Neuronal stem cell (in vitro differentiated cells): Measurements from ENCODE around the gene PDZRN3.

Source experiments
- DNase-seq: peaks from one replicate; pipeline ENCODE4 v3.0.0-alpha.2; 2013; ENCODE audit warnings: low spot score
- H2AFZ ChIP-seq: one replicate; pipeline ENCODE4 v1.6.1; 2013; ENCODE audit warnings: mild to moderate bottlenecking, low read length, inconsistent platforms
- H2AK5ac ChIP-seq: 2 replicates; pipeline ENCODE4 v1.6.1; 2013; ENCODE audit warnings: low read depth, mild to moderate bottlenecking, inconsistent platforms, low read length, moderate library complexity, mixed read lengths
- H2BK120ac ChIP-seq: 2 replicates; pipeline ENCODE4 v1.6.1; 2013; ENCODE audit warnings: low read depth, mild to moderate bottlenecking, inconsistent platforms, low read length, moderate library complexity, mixed read lengths
- H2BK12ac ChIP-seq: one replicate; pipeline ENCODE4 v1.6.1; 2013; ENCODE audit warnings: low read length, inconsistent platforms
- H2BK15ac ChIP-seq: 2 replicates; pipeline ENCODE4 v1.6.1; 2013; ENCODE audit warnings: mild to moderate bottlenecking, low read length, inconsistent platforms, mixed read lengths
- H2BK5ac ChIP-seq: one replicate; pipeline ENCODE4 v1.6.1; 2013; ENCODE audit warnings: inconsistent platforms, mild to moderate bottlenecking, low read length, moderate library complexity
- H3K14ac ChIP-seq: one replicate; pipeline ENCODE4 v1.6.1; 2013; ENCODE audit warnings: low read length, inconsistent platforms
- H3K18ac ChIP-seq: 2 replicates; pipeline ENCODE4 v1.6.1; 2013; ENCODE audit warnings: low read length, inconsistent platforms
- H3K23ac ChIP-seq: 2 replicates; pipeline ENCODE4 v1.6.1; 2013; ENCODE audit warnings: low read depth, mild to moderate bottlenecking, mixed read lengths, low read length, inconsistent platforms; ENCODE audit not compliant: poor library complexity
- H3K27ac ChIP-seq: replicated peaks from 3 replicates; pipeline ENCODE4 v1.5.1; 2013; ENCODE audit warnings: low read length, inconsistent platforms
- H3K27me3 ChIP-seq, 3 experiments: 2 replicates each; pipeline ENCODE4 v1.6.1; 2013; ENCODE audit warnings: low read length in 3 of 3, mild to moderate bottlenecking in 2 of 3, inconsistent platforms in 1 of 3, low read depth in 1 of 3, mixed read lengths in 1 of 3, moderate library complexity in 1 of 3; ENCODE audit not compliant: control insufficient read depth in 3 of 3, insufficient read depth in 3 of 3
- H3K36me3 ChIP-seq, 2 donors: replicated peaks in 1 of 2; 2 replicates each; pipeline ENCODE4 v1.6.1; 2013; ENCODE audit warnings: low read length in 2 of 2; ENCODE audit not compliant: control insufficient read depth in 2 of 2, insufficient read depth in 2 of 2
- H3K4ac ChIP-seq: 2 replicates; pipeline ENCODE4 v1.6.1; 2013; ENCODE audit warnings: inconsistent platforms, mild to moderate bottlenecking, low read length, moderate library complexity
- H3K4me1 ChIP-seq, 2 donors: 1 replicate in 1 of 2; 2 replicates in 1 of 2; pipeline ENCODE4 v1.6.1; 2013; ENCODE audit warnings: low read length in 2 of 2, low read depth in 1 of 2; ENCODE audit not compliant: control insufficient read depth in 2 of 2, insufficient read depth in 1 of 2
- H3K4me2 ChIP-seq: one replicate; pipeline ENCODE4 v1.6.1; 2013; ENCODE audit warnings: mild to moderate bottlenecking, low read length, inconsistent platforms; ENCODE audit not compliant: insufficient read depth, poor library complexity, severe bottlenecking
- H3K4me3 ChIP-seq, 2 donors: 2 replicates each; pipeline ENCODE4 v1.5.1; 2013; ENCODE audit warnings: low read length in 2 of 2, mild to moderate bottlenecking in 2 of 2, inconsistent platforms in 1 of 2, moderate library complexity in 1 of 2
- H3K79me1 ChIP-seq: one replicate; pipeline ENCODE4 v1.6.1; 2013; ENCODE audit warnings: low read depth, mild to moderate bottlenecking, inconsistent platforms, low read length, moderate library complexity
- H3K9ac ChIP-seq: one replicate; pipeline ENCODE4 v1.6.1; 2013; ENCODE audit warnings: mild to moderate bottlenecking, low read depth, low read length, inconsistent platforms; ENCODE audit not compliant: poor library complexity
- H3K9me3 ChIP-seq, 2 donors: replicated peaks in 1 of 2; 2 replicates each; pipeline versions ENCODE3 to v1.6.1; 2013; ENCODE audit warnings: low read length in 2 of 2, mild to moderate bottlenecking in 2 of 2, inconsistent platforms in 1 of 2, low read depth in 1 of 2, mixed read lengths in 1 of 2, moderate library complexity in 1 of 2; ENCODE audit not compliant: control insufficient read depth in 2 of 2, insufficient read depth in 1 of 2
- H4K8ac ChIP-seq: one replicate; pipeline ENCODE4 v1.6.1; 2013; ENCODE audit warnings: low read depth, mild to moderate bottlenecking, inconsistent platforms, low read length, moderate library complexity
- H4K91ac ChIP-seq: one replicate; pipeline ENCODE4 v1.6.1; 2013; ENCODE audit warnings: low read length, low read depth, mild to moderate bottlenecking, inconsistent platforms; ENCODE audit not compliant: poor library complexity
- WGBS, 2 donors: extraction: QIAGEN DNeasy Blood & Tissue Kit; methylation state at CpG; one replicate each; pipeline ENCODE4 v1.1.7; 2013; ENCODE audit warnings: missing lambda C conversion rate in 2 of 2, mixed read lengths in 1 of 2; ENCODE audit not compliant: insufficient read length in 2 of 2, insufficient replicate concordance in 1 of 2; ENCODE audit errors: extremely low coverage in 2 of 2; 5-methylcytosine and 5-hydroxymethylcytosine counted together

PDZRN3 gene

DNA sequence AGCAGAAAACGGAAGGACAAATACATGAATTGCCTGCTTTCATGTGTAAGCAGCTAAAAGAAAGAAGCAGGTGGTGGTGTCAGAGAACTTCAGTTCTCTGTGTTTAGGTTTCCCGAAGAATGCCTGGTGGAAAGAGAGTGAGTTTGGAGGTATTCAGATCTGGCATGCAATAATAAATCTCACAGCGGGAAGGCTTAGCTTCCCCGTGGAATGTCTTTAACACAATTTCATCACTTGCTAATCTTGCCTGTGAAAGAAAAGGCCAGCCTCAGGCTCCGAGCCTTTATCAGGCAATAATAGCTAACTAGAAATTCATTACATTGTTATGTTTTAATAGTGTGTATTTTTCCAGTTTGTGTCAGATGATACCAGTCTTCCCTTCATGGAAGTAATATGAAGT, 220.3 kb downstream of the PDZRN3 start:
- Histone ChIP-seq H3K27me3 (no peaks in the 10 kb centered on the region), H4K8ac (no peak overlapping the region), H3K9me3 (no peaks in the 10 kb centered on the region), H3K36me3 (peaks cover 0 to 45% of the 10 kb centered on the region in 2 donors), H3K14ac (no peak overlapping the region), H2AFZ (no peak overlapping the region), H2BK15ac (no peak overlapping the region), H3K79me1 (no peaks in the 10 kb centered on the region), H3K18ac (no peak overlapping the region), H3K4me2 (no peak overlapping the region), H2BK120ac (no peak overlapping the region), H3K4ac (no peak overlapping the region), H4K91ac (no peak overlapping the region), H2BK5ac (no peak overlapping the region), H3K9ac (no peak overlapping the region), H3K4me1 (peaks cover 3 to 13% of the 10 kb centered on the region in 2 donors), H2BK12ac (no peak overlapping the region), H2AK5ac (no peak overlapping the region), H3K4me3 (no peak overlapping the region), H3K23ac (no peak overlapping the region), H3K27ac (peak overlapping the region; percentile 12)
- DNase-seq: peak; percentile 9
- WGBS, 2 donors: no CpG with 5 or more reads among the region's 5 CpGs

DNA sequence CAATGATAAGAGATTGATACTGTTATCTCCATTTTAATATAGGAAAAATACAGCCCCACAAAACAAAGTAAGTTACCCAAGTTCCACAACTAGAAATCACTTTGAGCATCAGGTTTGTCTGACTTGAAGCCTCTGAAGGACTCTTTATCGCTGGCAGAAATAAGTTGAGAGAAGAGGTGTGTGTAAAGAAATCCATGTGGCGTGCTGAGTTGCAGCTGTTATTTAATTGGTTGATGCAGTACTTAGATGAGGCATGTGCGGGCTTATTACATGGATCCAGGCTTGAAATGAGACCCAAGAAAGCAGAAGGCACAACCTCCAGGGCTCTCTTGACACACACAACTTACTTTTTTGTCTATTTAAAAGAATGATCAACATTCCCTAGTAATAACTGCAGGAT, 221.3 kb downstream of the PDZRN3 start:
- Histone ChIP-seq H4K91ac (no peak overlapping the region), H2BK120ac (no peak overlapping the region), H3K79me1 (no peaks in the 10 kb centered on the region), H3K36me3 (peaks cover 0 to 54% of the 10 kb centered on the region in 2 donors), H3K4me3 (no peak overlapping the region), H2AK5ac (no peak overlapping the region), H4K8ac (no peak overlapping the region), H3K27ac (no peak overlapping the region), H3K14ac (no peak overlapping the region), H3K4ac (no peak overlapping the region), H3K23ac (no peak overlapping the region), H3K18ac (no peak overlapping the region), H3K4me1 (peaks cover 3 to 13% of the 10 kb centered on the region in 2 donors), H3K27me3 (no peaks in the 10 kb centered on the region), H2BK5ac (no peak overlapping the region), H3K9ac (no peak overlapping the region), H3K4me2 (no peak overlapping the region), H2BK12ac (no peak overlapping the region), H2AFZ (no peak overlapping the region), H2BK15ac (no peak overlapping the region), H3K9me3 (no peaks in the 10 kb centered on the region)
- DNase-seq: no peak
- no CpG with 5 or more reads among the region's 3 CpGs for WGBS, 2 donors

DNA sequence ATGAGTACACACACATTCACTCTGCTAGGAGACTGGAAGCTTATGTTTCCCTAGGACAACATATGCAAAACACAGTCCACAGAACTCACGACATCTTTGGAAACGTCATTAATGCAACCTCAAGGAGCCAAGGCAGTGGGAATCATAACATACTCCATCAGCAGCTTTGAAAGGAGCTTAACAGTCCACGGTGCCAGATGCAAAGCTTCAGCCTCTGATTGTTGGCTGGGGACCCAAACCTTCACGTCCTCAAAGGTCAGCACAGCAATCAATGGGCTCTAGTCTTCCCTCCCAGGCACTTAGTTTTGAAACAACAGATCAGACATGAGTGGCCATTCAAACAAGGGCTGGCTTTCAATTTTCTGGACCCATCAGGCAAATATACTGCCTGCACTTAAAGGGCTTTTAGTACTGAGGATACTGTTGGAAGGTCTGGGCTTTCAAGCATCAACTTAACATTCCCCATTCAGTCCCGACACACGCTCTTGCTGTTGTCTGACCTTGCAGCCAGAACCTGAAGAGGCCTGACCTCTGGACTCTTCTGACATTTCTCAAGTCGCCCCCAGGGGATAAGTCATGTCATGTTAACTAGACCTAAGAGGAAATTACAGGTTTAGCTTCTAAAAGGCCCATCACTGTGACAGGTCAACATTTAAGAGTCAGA, 223.0 kb downstream of the PDZRN3 start:
- no peak overlapping the region for H2BK15ac ChIP-seq
- no peaks in the 10 kb centered on the region for H3K27me3 ChIP-seq
- no peak overlapping the region for H3K4me2 ChIP-seq
- no peak for DNase-seq
- no peak overlapping the region for H2AK5ac ChIP-seq
- H2BK12ac ChIP-seq: no peak overlapping the region
- no CpG with 5 or more reads among the region's 7 CpGs for WGBS, 2 donors
- no peak overlapping the region for H3K4ac ChIP-seq
- H3K14ac ChIP-seq: no peak overlapping the region
- H4K8ac ChIP-seq: no peak overlapping the region
- H3K18ac ChIP-seq: no peak overlapping the region
- H2BK120ac ChIP-seq: no peak overlapping the region
- H3K27ac ChIP-seq: no peak overlapping the region
- H2AFZ ChIP-seq: no peak overlapping the region
- no peak overlapping the region for H3K23ac ChIP-seq
- H3K79me1 ChIP-seq: no peaks in the 10 kb centered on the region
- H3K4me3 ChIP-seq: no peak overlapping the region
- no peak overlapping the region for H4K91ac ChIP-seq
- no peaks in the 10 kb centered on the region for H3K9me3 ChIP-seq
- H3K4me1 ChIP-seq: peaks cover 3 to 16% of the 10 kb centered on the region in 2 donors
- H3K9ac ChIP-seq: no peak overlapping the region
- peaks cover 0 to 63% of the 10 kb centered on the region in 2 donors for H3K36me3 ChIP-seq
- no peak overlapping the region for H2BK5ac ChIP-seq

DNA sequence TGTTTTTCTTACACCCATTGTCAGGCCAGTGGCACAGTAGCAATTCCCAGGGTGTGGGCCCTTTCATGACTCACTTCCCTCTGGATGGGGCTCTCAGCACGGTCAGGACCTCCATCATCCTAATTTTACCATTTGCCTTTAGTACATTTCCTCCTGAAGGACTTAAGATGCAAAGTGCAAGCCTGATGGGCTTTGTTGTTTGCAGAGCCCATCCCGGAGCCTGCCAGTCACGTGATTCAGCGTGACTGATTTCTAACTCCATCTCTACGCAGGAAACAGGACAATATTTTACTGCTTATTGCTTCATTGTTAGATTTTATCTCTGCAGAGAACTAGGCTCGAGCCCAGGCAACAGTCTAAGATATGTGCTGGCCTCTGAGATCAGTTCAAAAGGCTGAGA, 223.7 kb downstream of the PDZRN3 start:
- Histone ChIP-seq H3K4ac (no peak overlapping the region), H2BK5ac (no peak overlapping the region), H2AK5ac (no peak overlapping the region), H3K23ac (no peak overlapping the region), H3K4me3 (no peak overlapping the region), H3K9ac (no peak overlapping the region), H4K8ac (no peak overlapping the region), H3K14ac (no peak overlapping the region), H2BK120ac (no peak overlapping the region), H3K9me3 (no peaks in the 10 kb centered on the region), H3K4me2 (no peak overlapping the region), H3K36me3 (peaks cover 0 to 63% of the 10 kb centered on the region in 2 donors), H4K91ac (no peak overlapping the region), H3K79me1 (no peaks in the 10 kb centered on the region), H2BK12ac (no peak overlapping the region), H3K27ac (no peak overlapping the region), H3K18ac (no peak overlapping the region), H2AFZ (no peak overlapping the region), H3K4me1 (peaks cover 3 to 16% of the 10 kb centered on the region in 2 donors), H3K27me3 (no peaks in the 10 kb centered on the region), H2BK15ac (no peak overlapping the region)
- WGBS, 2 donors: no CpG with 5 or more reads among the region's 6 CpGs
- DNase-seq: no peak
